Measurements from ENCODE around the gene FSIP1. TPM values are rescaled to one million over a fixed set of nuclear protein-coding genes. Genes with fewer than 3 reads are reported as not detected.

The FSIP1 gene
- total RNA-seq, 1 experiment from 2014 or later = 0.61 TPM

- POLR2A ChIA-PET = no interaction called here
- H3K36me3 Mint-ChIP-seq = no peaks in the 10 kb centered on the region
- TF ChIP-seq TP53 (CRISPR knock-in tag; IDR thresholded peaks at IDR 0.05) (no peak), TEAD1 (CRISPR knock-in tag; IDR thresholded peaks at IDR 0.05) (no peak), JAZF1 (CRISPR knock-in tag; IDR thresholded peaks at IDR 0.05) (no peak)
These were observed 136.2 kb downstream of the FSIP1 start for GRCh38 chr15:39646425-39646824.

DNA sequence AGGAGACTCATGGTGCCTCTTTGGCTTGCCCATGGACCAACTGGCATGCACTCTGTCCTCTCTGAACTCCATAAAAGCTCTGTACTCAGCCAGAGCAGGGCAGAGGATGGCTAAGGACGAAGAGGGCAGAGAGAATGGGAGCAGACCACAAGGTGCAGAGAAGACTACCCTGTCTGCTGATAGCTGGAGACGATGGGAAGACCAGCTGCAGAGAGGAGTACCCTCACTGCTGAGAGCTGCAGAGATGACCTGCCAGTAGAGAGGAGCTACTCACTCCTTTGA, 136.7 kb downstream of the FSIP1 start:
- ATAC-seq (0 out of 2 replicates have a peak, but pooled peaks have one; percentile 10), DNase-seq (ENCODE audit: low spot score) (no peak)
- TF ChIP-seq TEAD4 (CRISPR knock-in tag; IDR thresholded peaks at IDR 0.05) = no peak
- TF ChIP-seq FOXP1 (CRISPR knock-in tag; IDR thresholded peaks at IDR 0.05; ENCODE audit: borderline replicate concordance) = no peak
- no peak for TF ChIP-seq GABPB1 (CRISPR knock-in tag; IDR thresholded peaks at IDR 0.05)
- TF ChIP-seq MYBL2 (CRISPR knock-in tag; IDR thresholded peaks at IDR 0.05) = no peak
- TF ChIP-seq ATF3 (CRISPR knock-in tag; conservative IDR thresholded peaks at IDR 0.05) = no peak
- TF ChIP-seq CREB1 (CRISPR knock-in tag; IDR thresholded peaks at IDR 0.05) = no peak
- no peak for TF ChIP-seq E2F5 (CRISPR knock-in tag; IDR thresholded peaks at IDR 0.05)
- TF ChIP-seq ZNF512 (CRISPR knock-in tag; IDR thresholded peaks at IDR 0.05; ENCODE audit: borderline replicate concordance) = no peak
- TF ChIP-seq, protein P1, sequence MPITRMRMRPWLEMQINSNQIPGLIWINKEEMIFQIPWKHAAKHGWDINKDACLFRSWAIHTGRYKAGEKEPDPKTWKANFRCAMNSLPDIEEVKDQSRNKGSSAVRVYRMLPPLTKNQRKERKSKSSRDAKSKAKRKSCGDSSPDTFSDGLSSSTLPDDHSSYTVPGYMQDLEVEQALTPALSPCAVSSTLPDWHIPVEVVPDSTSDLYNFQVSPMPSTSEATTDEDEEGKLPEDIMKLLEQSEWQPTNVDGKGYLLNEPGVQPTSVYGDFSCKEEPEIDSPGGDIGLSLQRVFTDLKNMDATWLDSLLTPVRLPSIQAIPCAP (CRISPR knock-in tag; IDR thresholded peaks at IDR 0.05) = no peak
- TF ChIP-seq, protein P2, sequence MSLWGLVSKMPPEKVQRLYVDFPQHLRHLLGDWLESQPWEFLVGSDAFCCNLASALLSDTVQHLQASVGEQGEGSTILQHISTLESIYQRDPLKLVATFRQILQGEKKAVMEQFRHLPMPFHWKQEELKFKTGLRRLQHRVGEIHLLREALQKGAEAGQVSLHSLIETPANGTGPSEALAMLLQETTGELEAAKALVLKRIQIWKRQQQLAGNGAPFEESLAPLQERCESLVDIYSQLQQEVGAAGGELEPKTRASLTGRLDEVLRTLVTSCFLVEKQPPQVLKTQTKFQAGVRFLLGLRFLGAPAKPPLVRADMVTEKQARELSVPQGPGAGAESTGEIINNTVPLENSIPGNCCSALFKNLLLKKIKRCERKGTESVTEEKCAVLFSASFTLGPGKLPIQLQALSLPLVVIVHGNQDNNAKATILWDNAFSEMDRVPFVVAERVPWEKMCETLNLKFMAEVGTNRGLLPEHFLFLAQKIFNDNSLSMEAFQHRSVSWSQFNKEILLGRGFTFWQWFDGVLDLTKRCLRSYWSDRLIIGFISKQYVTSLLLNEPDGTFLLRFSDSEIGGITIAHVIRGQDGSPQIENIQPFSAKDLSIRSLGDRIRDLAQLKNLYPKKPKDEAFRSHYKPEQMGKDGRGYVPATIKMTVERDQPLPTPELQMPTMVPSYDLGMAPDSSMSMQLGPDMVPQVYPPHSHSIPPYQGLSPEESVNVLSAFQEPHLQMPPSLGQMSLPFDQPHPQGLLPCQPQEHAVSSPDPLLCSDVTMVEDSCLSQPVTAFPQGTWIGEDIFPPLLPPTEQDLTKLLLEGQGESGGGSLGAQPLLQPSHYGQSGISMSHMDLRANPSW (CRISPR knock-in tag; conservative IDR thresholded peaks at IDR 0.05; ENCODE audit: low read depth) = no peak
- no peak for TF ChIP-seq ZSCAN18 (CRISPR knock-in tag; IDR thresholded peaks at IDR 0.05)
- TF ChIP-seq, protein P3, sequence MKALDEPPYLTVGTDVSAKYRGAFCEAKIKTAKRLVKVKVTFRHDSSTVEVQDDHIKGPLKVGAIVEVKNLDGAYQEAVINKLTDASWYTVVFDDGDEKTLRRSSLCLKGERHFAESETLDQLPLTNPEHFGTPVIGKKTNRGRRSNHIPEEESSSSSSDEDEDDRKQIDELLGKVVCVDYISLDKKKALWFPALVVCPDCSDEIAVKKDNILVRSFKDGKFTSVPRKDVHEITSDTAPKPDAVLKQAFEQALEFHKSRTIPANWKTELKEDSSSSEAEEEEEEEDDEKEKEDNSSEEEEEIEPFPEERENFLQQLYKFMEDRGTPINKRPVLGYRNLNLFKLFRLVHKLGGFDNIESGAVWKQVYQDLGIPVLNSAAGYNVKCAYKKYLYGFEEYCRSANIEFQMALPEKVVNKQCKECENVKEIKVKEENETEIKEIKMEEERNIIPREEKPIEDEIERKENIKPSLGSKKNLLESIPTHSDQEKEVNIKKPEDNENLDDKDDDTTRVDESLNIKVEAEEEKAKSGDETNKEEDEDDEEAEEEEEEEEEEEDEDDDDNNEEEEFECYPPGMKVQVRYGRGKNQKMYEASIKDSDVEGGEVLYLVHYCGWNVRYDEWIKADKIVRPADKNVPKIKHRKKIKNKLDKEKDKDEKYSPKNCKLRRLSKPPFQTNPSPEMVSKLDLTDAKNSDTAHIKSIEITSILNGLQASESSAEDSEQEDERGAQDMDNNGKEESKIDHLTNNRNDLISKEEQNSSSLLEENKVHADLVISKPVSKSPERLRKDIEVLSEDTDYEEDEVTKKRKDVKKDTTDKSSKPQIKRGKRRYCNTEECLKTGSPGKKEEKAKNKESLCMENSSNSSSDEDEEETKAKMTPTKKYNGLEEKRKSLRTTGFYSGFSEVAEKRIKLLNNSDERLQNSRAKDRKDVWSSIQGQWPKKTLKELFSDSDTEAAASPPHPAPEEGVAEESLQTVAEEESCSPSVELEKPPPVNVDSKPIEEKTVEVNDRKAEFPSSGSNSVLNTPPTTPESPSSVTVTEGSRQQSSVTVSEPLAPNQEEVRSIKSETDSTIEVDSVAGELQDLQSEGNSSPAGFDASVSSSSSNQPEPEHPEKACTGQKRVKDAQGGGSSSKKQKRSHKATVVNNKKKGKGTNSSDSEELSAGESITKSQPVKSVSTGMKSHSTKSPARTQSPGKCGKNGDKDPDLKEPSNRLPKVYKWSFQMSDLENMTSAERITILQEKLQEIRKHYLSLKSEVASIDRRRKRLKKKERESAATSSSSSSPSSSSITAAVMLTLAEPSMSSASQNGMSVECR (CRISPR knock-in tag; IDR thresholded peaks at IDR 0.05; ENCODE audit: borderline replicate concordance) = no peak
- TF ChIP-seq EMX1 (CRISPR knock-in tag; IDR thresholded peaks at IDR 0.05) = no peak
- TF ChIP-seq ATF1 (CRISPR knock-in tag; IDR thresholded peaks at IDR 0.05) = no peak
- TF ChIP-seq TP53 (CRISPR knock-in tag; IDR thresholded peaks at IDR 0.05) = no peak
- TF ChIP-seq ZBTB21 (CRISPR knock-in tag; IDR thresholded peaks at IDR 0.05; ENCODE audit: borderline replicate concordance) = no peak
- TF ChIP-seq, protein P4, sequence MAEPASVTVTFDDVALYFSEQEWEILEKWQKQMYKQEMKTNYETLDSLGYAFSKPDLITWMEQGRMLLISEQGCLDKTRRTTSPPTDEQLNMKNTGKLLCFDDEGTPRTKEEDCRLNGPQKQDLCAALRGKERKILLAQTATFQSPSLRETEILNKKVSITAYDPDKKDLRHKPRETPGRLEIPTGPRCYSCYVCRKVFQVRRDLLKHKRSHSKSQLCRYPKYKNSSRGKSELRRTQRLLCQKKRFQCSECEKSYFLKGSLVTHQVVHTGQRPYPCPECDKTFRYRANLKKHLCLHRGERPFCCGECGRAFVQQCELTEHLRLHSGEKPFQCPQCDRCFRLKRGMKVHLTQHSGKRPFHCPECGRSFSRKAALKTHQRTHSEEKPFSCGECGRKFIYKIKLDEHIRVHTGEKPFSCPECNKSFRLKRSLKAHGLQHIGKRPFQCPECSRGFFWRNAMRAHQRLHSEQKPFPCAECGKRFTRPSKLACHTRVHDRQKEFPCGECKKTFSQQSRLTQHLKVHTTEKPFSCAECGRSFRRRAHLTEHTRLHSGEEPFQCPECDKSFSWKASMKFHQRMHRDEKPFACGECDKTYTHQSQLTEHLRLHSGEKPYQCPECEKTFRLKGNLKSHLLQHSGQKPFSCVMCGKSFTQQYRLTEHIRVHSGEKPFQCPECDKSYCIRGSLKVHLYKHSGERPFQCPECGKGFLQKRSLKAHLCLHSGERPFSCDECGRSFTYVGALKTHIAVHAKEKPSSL (CRISPR knock-in tag; conservative IDR thresholded peaks at IDR 0.05) = no peak
- POLR2A ChIA-PET = no interaction called here
- no peaks in the 10 kb centered on the region for H3K27me3 Mint-ChIP-seq (ENCODE audit: low read depth)
- H3K4me3 Mint-ChIP-seq = no peak overlapping the region
- H3K9me3 Mint-ChIP-seq = no peaks in the 10 kb centered on the region
- no peaks in the 10 kb centered on the region for H3K36me3 Mint-ChIP-seq
- H3K27ac Mint-ChIP-seq = no peak overlapping the region
- H3K4me1 Mint-ChIP-seq = peaks cover 5% of the 10 kb centered on the region; the same call in 1 of the 2 replicates
- CTCF ChIA-PET = interaction anchor here (1.3 to 1.7 kb wide), 2 partner anchors 65 to 111 kb away, joined by 7 to 10 read pairs; partner anchors contain the start of gene THBS1

More at GRCh38 chr15:39646425-39646824, 136.2 kb downstream of the FSIP1 start:
- Mint-ChIP-seq H3K4me3 (no peak overlapping the region), H3K27ac (no peak overlapping the region), H3K27me3 (ENCODE audit: low read depth) (no peaks in the 10 kb centered on the region), H3K9me3 (no peaks in the 10 kb centered on the region), H3K4me1 (peaks cover 5% of the 10 kb centered on the region; the same call in 1 of the 2 replicates)
- DNase-seq (ENCODE audit: low spot score) (no peak), ATAC-seq (no peak)
- CTCF ChIA-PET = no interaction called here
